GM12865 (cell line): ENCODE measurements around the gene ILF2.
"Not testable (repeated sequence)": the region's sequence is repeated elsewhere in the genome, so short reads cannot be mapped to it uniquely, and the experiment has no call there.

Experiments used
- DNase-seq: peaks from one replicate; pipeline ENCODE4 v3.0.0; 2010; ENCODE audit warnings: low read depth
- H3K4me3 ChIP-seq: 2 replicates; pipeline ENCODE4 v1.5.1; 2011; ENCODE audit warnings: mild to moderate bottlenecking, low read depth, low read length, control low read depth
- CTCF ChIP-seq: IDR thresholded peaks from 2 replicates; pipeline ENCODE4 v1.5.1; 2011; ENCODE audit warnings: low read length, control low read depth, low read depth, inconsistent platforms; ENCODE audit not compliant: insufficient read depth; ENCODE audit errors: missing control alignments

The ILF2 gene

GRCh38 chr1:153670257-153670858 is 435 bp downstream of the ILF2 start:
- DNase-seq, result no peak
- peak overlapping the region; percentile 97 for H3K4me3 ChIP-seq
- TF ChIP-seq CTCF, result no peak

- H3K4me3 ChIP-seq, result peak overlapping the region; percentile 97
- no peak for DNase-seq
Measured at GRCh38 chr1:153669606-153670005, 1.2 kb downstream of the ILF2 start.

GRCh38 chr1:153668672-153669071 is 2.1 kb downstream of the ILF2 start:
- H3K4me3 ChIP-seq, DNase-seq: not testable (repeated sequence)

More at GRCh38 chr1:153669606-153670005, 1.2 kb downstream of the ILF2 start:
- TF ChIP-seq CTCF, result no peak

GRCh38 chr1:153667439-153667838 is 3.4 kb downstream of the ILF2 start:
- no peak for TF ChIP-seq CTCF
- no peak overlapping the region for H3K4me3 ChIP-seq
- DNase-seq, result no peak

- H3K4me3 ChIP-seq, result no peak overlapping the region
- no peak for TF ChIP-seq CTCF
- no peak for DNase-seq
Measured at GRCh38 chr1:153663211-153663610, 7.6 kb downstream of the ILF2 start.

GRCh38 chr1:153662269-153662668 is 8.5 kb downstream of the ILF2 start:
- DNase-seq, result no peak
- no peak for TF ChIP-seq CTCF
- H3K4me3 ChIP-seq, result no peak overlapping the region

GRCh38 chr1:153661111-153661708 is 9.6 kb downstream of the ILF2 start:
- TF ChIP-seq CTCF, result no peak
- peak; percentile 18 for DNase-seq
- H3K4me3 ChIP-seq, result no peak overlapping the region
